Measurements from ENCODE around the gene TOMM20.
"Not testable (repeated sequence)": the region's sequence is repeated elsewhere in the genome, so short reads cannot be mapped to it uniquely, and the experiment has no call there.

Gene TOMM20

DNA sequence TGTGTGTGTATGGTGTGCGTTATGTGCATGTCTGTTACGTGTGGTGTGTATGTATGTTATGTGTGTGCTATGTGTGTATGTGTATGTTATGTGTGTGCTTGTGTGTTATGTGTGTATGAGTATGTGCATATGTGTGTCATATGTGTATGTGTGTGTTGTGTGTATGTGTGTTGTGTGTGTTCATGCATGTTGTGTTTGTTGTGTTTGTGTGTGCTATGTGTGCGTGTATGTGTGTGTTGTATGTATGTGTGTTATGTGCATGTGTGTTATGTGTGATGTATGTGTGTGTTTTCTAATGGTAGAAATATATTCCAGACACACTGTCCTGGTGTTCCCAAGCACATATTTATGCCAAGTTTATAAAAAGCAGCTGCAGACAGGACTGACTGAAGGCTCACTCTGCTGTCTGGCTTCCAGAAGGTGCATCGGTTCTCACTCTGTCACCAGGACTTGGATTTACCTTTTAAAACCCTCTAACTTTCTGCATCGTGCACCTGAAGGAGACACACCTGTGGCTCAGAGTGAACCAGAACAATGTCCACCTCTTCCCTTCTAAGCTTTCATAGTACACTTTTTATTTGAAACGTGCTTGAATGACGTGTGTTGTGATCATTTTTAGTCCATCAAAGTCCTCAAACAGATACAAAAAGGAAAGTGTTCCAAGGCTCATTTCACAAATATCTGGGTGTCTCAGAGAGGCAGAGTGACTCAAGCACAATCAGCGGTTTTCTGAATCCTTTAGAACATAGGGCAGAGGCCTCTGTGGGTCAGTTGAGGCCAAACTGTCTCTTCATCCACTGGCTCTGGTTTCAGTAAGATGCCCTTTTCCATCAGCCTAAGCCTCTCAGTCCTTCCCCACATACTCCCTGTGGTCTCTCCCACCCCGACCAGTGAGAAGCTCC is 49.9 kb downstream of the TOMM20 start:
- DNase-seq (ENCODE audit: low spot score) = no peak

DNA sequence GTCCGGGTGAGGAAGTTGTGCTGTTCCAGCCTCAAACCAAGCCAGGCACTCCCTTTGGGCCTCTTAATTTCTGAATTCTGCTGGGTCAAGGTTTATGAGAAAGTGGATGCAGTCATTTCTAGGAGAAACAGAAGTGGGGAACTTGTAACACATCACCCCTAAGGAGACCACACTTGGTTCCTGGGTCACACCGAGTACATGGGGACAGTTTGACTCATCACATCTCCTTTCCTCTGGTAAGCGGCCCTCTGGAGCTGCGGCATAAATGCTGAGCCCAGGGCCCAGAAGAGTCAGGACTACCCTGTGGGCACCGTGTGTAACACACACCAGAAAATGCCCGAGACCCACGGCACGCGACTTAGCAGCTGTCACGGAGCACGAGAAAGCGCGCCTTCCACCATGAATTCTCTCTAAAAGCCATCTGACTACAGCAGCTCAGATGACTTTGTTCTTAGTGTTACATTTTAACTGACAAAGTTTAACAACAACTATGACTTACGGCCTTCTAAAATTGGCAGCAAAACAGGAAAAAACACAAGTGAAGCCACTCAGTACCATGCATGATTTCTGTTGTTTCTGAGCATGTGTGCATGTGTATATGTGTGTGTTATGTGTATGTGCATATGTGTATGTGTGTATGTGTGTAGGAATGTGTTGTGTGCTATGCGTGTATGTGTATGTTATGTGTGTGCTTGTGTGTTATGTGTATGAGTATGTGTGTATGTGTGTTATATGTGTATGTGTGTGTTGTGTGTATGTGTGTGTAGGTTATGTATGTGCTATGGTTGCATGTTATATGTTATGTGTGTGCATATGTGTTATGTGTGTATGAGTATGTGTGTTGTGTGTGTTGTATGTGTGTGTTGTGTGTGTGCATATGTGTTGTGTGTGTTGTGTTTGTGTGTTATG is 50.8 kb downstream of the TOMM20 start:
- no peak for DNase-seq (ENCODE audit: low spot score)

DNA sequence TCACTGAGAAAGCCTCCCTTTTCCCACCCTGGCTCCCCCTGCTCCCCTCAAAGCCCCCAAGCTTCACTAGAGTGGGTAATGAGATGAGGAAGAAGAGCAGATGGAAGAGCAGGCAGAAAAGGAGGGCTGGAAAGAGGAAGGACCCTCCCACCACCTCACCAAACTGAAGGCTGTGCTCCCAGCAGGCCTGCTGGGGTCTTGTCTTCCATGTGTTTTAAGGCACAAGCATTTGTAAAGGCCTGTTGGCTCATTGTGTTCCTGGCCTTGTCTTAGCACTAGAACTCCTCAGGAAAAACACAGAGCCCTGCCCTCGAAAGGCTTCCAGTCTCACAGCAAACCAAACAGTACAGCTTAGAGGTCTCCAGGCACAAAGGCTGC is 51.5 kb downstream of the TOMM20 start:
- DNase-seq (ENCODE audit: low spot score) = no peak

DNA sequence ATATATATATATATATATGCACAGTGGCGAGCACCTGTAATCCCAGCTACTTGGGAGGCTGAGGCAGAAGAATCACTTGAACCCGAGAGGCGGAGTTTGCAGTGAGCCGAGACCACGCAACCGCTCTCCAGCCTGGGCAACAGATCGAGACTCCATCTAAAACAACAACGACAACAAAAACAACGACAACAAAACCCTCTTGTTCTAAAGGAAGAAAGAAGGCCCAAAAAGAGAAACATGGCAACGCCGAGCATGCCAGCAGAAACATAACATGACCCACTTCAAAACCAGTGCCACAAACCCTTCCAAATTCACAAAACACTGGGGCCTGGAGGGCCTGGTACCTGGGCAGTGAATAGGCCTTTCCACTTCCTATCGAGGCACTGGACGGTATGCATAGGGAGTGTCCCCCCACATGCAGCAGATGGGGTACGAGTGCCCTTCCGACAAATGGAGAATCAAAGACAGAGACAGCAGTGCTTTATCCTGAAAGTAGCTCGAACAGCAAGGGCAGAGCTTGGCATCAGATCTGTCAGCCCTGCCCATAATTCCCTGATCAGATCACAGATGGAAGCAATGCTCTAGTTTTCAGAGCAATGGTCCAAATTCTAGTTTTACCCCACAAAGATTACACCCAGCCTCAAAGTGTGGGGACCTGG is 52.0 kb downstream of the TOMM20 start:
- DNase-seq (ENCODE audit: low spot score) = no peak

DNA sequence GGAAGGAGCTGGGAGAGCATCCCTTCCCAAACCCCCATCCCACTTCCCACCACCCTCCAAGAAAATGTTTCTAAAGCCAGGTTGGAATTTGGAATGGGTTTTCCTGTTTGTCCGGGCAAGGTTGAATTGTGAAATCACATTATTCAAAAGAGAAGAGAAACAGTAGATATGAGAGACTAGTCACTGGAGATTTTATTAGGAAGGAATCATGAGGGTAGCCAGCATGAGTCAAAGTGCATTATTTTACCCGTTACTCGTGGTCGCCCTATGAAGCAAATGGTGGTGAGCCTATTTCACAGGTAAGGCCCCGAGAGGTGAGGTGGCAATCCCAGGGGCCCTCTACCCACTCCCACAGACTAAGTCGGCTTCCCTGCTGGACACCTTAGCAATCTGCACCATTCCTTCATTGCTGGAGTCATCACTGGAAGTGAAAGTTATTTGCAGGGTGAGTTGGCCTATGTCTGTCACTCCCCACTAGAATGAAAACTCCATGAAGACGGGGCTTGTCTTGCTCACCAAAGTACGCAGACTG is 52.8 kb downstream of the TOMM20 start:
- no peak for DNase-seq (ENCODE audit: low spot score)

DNA sequence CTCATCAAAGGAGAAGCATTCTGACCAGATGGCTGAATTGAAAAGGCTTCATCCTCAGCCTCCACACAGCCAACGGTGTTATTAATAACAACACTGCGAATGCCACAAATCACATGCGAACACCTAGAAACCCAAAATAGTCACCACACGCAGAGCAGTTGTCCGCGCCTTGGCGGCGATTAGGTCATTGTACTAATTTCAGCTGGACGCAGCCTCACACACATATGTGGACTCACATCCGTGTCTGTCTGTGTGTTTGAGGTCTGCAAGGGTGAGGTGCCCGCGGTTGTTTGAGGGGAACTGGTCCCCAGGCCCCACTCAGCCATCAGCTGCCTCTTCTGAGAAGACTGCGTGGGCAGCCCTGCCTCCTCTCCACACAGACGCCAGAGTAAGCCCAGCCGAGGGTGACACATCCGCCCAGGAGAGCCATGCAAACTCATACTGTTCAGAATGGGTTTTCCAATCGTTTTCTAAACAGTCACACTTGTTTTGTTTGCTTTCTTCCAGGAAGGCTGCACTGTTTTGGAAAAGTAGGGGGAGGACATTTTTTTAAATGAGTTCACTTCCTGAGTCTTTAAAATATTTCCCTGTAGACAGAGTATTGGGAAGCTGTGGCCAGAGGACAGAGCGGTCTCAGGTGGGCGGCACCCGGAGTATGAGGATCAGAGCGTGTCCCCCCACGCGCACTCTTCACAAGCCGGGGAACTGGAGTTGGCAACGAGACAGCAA is 53.4 kb downstream of the TOMM20 start:
- DNase-seq (ENCODE audit: low spot score) = no peak

DNA sequence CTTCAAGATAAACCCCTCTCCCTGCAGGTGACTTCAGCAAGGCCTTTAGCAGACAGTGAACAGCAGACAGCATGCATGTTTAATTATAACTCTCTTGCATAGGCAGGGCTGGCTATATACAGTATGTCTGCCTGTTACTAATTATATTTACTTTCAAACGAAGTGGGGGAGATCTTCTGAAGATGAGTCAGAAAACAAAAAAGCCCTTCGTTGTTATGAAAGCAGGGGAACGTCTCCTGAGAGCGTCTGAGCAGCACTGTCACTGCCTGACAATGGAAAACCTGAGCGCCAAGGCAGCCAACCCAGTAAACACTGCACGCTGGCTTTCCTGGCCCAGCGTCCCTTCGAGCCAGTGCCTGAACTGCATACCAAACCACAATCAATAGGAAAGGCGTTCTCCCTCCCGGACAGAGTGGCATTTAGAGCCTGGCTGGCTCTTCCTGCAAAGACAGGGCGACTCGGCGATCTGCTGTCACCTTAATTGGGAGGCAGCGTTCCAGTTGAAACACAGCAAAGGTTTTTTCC is 54.1 kb downstream of the TOMM20 start:
- DNase-seq (ENCODE audit: low spot score) = no peak

DNA sequence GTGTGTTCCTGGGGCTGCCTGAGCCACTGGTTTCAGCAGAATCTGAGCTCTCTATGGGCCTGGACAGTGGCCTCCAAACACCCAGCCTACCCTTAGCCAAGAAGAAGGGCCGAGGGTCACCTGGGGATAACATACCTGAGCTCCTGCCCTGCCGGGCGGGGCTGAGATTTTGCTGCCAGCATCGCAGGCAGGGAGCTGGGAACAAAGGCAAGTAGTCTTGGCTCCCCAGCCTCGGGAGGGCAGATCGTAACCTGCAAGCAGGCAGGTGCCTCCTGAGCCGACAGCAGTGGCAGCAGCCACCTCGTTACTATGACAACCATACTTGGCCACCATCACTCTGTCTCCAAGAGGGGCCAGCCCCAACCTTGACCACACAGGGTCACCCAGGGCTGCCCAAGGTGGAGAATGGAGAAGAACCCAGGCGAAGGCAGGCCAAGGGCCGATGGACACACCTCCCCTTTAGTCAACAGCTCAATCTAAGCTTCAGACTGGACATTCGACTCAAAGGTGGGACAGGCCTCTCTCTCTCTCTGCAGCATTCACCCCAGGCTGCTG is 54.6 kb downstream of the TOMM20 start:
- DNase-seq (ENCODE audit: low spot score) = no peak

DNA sequence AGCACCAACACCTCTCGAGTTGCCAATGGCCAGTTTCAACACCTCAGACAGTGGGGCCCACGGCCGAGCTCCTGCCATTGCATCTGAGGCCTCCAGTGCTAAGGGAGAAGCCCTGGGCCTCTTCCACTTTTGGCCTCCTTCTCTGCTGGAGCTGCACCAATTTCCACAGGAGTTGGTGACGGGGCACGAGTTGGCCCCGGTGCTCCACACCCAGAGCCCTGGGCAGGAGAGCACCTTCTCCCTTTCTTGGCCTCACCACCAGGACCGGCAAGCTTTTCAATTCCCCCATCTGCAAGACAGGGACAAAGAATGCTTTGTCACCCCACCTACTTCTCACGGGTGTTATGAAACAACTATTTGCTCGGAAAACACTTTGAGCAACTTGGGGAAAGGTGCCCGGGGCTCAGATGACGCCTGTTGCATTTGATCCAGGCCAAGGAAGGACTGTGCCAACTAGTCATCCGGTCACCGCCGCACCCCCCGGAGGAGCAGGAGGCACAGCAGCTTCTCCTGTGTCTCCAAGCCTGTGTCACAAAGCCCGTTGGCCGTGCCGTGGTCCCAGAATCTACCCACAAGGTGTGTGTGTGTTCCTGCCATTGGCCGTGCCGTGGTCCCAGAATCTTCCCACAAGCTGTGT is 55.2 kb downstream of the TOMM20 start:
- DNase-seq (ENCODE audit: low spot score) = no peak

DNA sequence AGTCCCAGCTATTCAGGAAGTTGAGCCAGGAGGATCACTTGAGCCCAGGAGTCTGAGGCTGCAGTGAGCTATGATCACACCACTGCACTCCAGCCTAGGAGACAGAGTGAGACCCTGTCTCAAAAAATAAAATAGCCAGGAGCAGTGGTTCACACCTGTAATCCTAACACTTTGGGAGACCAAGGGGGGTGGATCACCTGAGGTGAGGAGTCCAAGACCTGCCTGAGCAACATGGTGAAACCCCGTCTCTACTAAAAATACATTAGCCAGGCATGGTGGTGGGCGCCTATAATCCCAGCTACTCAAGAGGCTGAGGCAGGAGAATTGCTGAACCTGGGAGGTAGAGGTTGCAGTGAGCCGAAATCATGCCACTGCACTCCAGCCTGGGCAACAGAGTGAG is 56.1 kb downstream of the TOMM20 start:
- DNase-seq (ENCODE audit: low spot score) = not testable (repeated sequence)

DNA sequence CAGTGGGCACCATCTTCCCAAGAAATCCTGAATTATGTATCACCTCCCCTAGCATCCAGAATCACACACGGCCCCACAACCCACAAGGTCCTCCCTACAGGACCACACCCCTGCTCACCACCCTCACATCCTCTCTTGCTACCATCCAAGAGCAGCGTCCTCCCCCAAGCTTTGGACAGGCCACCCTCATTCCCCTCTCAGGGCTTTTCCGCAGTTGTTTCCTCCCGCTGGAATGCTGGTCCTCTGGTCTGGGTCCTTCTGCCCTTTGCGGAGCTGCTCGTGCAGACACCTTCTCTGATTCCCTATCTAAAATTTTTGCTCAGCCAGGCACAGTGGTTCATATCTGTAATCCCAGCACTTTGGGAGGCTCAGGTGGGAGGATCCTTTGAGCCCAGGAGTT is 56.5 kb downstream of the TOMM20 start:
- DNase-seq (ENCODE audit: low spot score) = no peak

DNA sequence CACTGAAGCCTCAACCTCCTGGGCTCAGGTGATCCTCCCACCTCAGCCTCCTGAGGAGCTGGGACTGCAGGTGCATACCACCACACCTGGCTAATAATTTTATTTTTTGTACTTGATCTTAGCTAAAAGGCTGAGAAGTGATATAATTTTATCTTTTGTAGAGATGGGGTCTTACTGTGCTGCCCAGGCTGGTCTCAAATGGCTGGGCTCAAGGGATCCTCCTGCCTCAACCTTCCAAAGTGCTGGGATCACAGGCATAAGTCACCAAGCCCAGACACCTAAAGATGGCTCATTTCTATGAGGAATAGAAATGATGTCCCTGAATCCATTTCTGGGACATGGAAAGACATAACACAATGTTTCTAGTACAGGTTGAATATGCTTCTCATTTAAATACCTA is 57.8 kb downstream of the TOMM20 start:
- DNase-seq (ENCODE audit: low spot score) = no peak

DNA sequence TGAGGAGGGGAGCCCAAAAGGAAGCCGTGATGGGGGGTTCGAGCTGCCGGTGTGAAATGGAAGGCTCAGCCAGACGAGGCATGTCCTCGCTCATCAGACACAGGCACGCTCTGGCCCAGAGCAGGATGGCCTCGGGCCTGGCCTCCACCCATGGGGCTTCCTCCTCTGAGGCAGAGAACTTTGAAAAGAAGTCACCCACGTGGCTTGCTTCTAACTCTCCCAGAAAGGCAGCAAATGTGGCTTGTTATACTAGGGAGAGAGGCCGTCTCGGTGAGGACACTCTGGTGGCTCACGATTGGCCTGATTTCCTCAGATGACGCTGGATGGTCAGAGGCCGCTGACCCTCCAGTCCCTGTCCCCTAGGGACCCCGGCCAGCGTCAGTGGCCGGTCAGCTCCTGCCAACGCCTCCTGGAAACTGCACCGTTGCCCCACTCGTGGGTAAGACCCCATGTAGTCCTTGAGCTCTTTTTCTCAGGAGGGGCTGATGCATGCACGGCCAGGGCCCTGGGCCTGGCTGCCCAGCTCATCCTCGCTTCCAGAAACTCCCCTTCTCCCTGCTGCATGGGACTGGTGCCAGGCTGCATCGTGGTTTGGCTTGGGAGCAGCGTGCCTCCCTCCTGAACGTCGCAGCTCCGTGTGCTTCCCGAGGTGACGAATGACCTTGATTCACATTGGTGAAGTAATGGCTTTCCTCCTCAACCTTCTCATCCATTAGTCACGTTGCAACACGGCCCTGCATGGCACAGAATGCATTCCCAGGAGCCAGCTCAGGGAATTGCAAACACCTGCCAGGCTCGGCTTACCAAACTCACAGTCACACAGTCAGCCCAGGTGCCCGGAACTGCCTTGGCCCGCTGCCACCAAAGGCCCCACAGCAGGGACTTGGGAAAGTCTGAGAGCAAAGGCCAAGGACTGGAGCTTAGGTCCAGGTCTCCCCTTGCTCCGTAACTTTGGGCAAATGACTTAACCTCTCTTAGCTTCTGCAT is 58.8 kb downstream of the TOMM20 start:
- DNase-seq (ENCODE audit: low spot score) = no peak

DNA sequence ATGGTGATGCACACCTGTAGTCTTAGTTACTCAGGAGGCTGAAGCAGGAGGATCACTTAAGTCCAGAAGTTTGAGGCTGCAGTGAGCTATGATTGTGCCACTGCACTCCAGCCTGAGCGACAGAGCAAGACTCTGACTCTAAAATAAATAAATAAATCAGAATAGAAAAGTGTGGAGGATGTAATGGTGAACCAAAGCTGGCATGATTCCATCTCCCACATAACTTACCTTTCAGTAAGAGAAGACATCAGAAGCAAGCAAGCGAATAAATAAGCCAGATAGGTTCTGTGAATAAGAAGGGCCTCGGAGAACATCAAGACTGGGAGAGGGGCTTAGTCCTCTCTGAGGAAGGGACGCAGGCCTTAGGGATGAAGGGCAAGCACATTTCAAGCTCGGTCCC is 59.5 kb downstream of the TOMM20 start:
- no peak for DNase-seq (ENCODE audit: low spot score)

DNA sequence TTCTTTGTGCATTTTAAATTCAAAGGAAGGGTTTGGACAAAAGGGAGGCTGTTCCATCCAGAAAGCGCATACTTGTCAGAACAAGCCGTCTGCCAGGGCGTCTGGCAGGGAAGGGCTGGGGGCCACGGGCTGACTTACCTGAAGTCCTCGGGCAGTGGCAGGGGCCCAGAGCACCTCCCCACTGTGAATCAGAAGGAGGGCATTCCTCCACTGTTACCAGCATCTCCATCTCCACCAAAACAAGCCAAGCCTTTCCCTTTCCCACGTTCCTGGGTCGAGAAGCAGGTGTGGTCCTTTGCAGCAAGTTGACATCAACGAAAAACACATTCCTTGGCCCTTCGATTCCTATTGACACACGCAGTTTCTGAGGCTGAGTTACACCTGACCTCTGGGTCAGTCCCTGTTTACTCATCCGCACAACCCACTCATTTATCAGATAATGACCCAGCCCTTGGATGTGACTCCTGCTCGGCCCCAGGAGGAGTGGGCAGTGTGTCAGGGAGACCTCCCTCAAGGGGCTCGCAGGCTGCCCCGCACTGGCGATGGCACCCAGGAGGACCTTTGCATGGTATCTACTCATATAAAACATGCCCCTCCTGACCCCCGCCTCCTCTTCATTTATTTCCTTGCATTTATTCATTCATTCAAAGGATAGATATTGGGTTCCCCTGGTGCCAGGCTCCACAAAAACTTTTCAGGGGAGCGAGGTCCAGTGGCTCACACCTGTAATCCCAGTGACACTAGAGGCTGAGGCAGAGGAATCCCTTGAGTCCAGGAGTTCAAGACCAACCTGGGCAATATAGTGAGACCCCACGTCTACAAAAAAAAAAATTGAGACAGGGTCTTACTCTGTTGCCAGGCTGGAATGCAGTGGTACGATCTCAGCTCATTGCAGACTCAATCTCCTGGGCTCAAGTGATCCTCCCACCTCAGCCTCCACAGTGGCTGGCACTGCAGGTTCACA is 60.2 kb downstream of the TOMM20 start:
- no peak for DNase-seq (ENCODE audit: low spot score)

DNA sequence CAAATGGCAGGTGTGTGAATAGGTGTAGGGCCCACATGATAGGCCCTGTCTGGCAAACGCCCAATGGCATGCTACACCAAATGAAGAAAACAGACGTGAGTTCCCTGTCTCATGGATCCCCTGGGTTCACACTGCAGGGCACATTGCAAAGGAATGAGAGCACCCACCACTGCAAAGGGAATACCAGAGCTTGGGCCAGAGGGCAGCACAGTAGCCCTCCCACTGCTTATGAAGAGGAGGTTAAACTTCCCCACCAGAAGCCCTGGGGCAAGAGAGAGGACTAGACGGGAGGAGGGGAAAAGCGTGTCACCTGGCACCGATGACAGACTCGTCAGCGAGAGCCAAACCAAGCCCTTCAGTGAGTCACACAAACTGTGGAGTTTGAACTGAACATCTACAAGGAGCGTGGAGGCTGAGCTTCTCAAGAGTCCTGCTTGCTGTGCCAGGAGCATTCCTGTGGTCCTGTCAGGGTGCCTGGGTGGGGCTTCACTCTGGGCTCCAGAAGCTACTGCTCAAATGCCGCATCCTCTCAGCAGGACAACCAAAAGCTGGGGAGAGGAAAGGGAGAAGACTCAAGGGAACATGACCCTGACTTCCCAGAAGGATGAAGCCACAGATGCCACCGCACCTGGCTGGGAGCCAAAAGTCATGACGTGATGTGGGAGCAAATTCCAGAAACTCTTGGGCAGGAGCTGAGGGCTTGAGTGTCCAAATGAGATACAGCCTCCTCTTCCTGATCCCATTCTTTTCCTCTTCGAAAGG is 61.1 kb downstream of the TOMM20 start:
- DNase-seq (ENCODE audit: low spot score) = no peak

DNA sequence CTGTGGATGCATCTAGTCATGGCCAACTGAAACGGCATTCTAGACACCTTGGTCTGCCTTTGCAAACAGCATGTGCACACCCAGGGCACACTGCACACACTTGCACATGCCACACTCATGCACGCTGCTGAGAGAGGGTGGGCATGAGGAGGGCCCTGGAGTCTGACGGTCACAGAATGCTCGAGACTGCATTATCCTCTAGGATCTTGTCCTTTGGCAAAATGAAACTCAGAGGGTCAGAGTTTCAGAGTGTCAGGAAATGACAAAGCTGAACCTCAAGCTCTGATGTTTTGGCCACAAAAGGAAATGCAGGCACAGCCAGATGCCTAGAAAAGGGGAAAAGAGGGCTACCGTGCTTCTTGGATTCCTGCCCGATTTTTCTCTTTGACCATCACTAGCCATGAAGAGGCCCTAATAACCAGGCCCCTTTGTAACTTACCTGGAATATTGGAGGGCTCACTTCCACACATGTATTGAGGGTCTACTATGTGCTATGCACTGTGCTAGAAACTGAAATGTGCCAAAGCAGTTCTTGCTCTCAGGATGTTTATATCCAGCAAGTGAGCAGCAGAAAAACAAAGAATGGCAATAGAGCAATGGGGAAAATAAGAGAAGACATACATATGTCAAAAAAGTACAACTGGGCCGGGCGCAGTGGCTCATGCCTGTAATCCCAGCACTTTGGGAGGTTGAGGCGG is 65.4 kb downstream of the TOMM20 start:
- DNase-seq (ENCODE audit: low spot score) = no peak
